HG02970 (cell line): ENCODE data around the gene CRISPLD2.

Source experiments
- ATAC-seq: cut with Tn5 transposase; IDR thresholded peaks from one replicate; pipeline ENCODE4 v1.9.1; 2021; ENCODE audit warnings: mild to moderate bottlenecking, moderate library complexity, moderate number of reproducible peaks; ENCODE audit not compliant: unreplicated experiment, low FRiP score

The CRISPLD2 gene

GRCh38 chr16:84819644-84820304, at the start of gene CRISPLD2:
Gene CRISPLD2 (plus strand): TSS chr16:84819985. CDS start chr16:84838496, 18,511 bp downstream.
- ATAC-seq, result no peak

- ATAC-seq, result no peak
Measured at GRCh38 chr16:84773312-84773711, 46.5 kb upstream of the CRISPLD2 start.

- no peak for ATAC-seq
Measured at GRCh38 chr16:84774810-84775209, 45.0 kb upstream of the CRISPLD2 start.

GRCh38 chr16:84775262-84775810, 44.4 kb upstream of the CRISPLD2 start:
- no peak for ATAC-seq

GRCh38 chr16:84777435-84777834, 42.4 kb upstream of the CRISPLD2 start:
- no peak for ATAC-seq

- ATAC-seq, result no peak
Measured at GRCh38 chr16:84778720-84779119, 41.1 kb upstream of the CRISPLD2 start.

GRCh38 chr16:84780063-84780462, 39.7 kb upstream of the CRISPLD2 start:
- no peak for ATAC-seq

GRCh38 chr16:84780544-84781376, 39.0 kb upstream of the CRISPLD2 start:
- no peak for ATAC-seq

- no peak for ATAC-seq
Measured at GRCh38 chr16:84782846-84783245, 36.9 kb upstream of the CRISPLD2 start.

GRCh38 chr16:84785843-84786581, 33.8 kb upstream of the CRISPLD2 start:
- ATAC-seq, result no peak

GRCh38 chr16:84786605-84787262, 33.1 kb upstream of the CRISPLD2 start:
- no peak for ATAC-seq

- no peak for ATAC-seq
Measured at GRCh38 chr16:84787263-84787622, 32.5 kb upstream of the CRISPLD2 start.

- ATAC-seq, result no peak
Measured at GRCh38 chr16:84788920-84789391, 30.8 kb upstream of the CRISPLD2 start.

GRCh38 chr16:84789431-84789830, 30.4 kb upstream of the CRISPLD2 start:
- ATAC-seq, result no peak

GRCh38 chr16:84790301-84790700, 29.5 kb upstream of the CRISPLD2 start:
- ATAC-seq, result no peak

GRCh38 chr16:84791088-84791487, 28.7 kb upstream of the CRISPLD2 start:
- no peak for ATAC-seq

- ATAC-seq, result no peak
Measured at GRCh38 chr16:84791501-84791900, 28.3 kb upstream of the CRISPLD2 start.

- ATAC-seq, result no peak
Measured at GRCh38 chr16:84794186-84794585, 25.6 kb upstream of the CRISPLD2 start.

- ATAC-seq, result no peak
Measured at GRCh38 chr16:84794626-84795025, 25.2 kb upstream of the CRISPLD2 start.

GRCh38 chr16:84795329-84796053, 24.3 kb upstream of the CRISPLD2 start:
- no peak for ATAC-seq
